Stimulated activated naive CD4-positive, alpha-beta T cell (primary cell): Measurements from ENCODE around the gene ZNF493.

Experiments
- DNase-seq, 6 experiments: peaks; one replicate each; lab custom pipeline; 2025; lab: John Stamatoyannopoulos, UW

Gene ZNF493

DNA sequence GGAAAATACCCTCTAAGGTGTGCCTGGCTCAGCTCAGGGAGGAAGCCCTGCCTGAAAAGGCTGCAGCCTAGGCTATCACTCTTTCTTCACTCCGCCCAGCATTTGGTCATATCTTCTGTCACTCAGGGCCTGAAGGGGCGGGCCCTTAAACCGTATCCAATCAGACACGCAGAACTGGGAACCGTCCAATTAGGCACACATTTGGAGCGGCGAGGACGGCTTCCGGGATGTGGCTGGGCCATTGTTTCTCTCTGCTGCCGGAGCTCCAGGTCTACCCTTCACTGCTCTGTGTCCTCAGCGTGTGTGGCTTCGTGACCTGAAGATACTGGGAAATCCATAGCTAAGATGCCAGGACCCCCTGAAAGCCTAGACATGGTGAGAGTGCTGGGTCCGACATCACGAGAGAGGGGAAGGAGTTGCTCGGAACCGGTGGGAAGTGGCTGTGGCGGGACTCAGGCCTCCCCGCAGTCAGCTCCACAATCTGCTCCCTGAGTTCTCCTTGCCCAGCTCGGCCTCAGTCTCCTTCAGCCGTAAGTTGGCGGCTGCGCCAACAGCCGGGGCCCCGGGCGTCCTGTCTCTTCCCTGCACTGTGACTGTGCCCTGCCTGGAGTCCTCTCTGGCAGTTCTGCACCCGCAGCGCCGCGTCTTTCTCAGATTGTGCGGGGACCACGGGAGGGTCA is at the start of gene ZNF493:
Gene ZNF493, plus strand, starts transcription at position 241 of the 680 bp plus-strand sequence. Its CDS starts 105 bp downstream, at position 346.
- DNase-seq: peak; percentile 80 to 92 (median 90)

DNA sequence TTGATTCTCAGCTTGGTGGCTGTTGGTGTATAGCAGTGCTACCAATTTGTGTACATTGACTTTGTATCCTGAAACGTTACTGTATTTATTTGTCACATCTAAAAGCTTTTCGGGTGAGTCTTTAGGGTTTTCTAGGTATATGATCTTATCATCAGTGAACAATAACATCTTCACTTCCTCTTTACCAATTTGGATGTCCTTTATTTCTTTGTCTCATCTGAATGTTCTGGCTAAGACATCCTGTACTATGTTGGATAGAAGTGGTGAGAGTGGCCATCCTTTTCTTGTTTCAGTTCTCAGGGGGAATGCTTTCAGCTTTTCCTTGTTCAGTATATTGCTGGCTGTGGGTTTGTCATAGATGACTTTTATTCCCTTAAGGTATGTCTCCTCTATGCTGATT is 44.1 kb upstream of the ZNF493 start:
- DNase-seq: no peak

DNA sequence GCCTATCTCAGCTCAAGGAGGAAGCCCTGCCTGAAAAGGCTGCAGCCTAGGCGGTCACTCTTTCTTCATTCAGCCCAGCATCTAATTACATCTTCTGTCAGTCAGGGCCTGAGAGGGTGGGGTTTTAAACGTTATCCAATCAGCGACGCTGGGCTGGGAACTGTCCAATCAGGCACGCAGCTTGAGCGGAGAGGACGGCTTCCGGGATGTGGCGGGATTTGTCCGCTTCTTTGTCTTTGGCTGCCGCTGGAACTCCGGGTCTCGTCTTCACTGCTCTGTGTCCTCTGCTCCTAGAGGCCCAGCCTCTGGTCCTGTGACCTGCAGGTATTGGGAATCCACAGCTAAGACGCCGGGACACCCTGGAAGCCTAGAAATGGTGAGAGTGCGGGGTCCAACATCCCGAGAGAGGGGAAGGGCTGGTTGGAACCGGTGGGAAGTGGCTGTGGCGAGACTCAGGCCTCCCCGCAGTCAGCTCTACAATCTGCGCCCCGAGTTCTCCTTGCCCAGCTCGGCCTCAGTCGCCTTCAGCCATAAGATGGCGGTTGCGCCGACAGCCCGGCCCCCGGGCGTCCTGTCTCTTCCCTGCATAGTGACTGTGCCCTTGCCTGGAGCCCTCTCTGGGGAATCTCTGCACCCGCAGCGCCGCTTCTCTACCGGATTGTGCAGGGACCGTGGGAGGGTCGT is 38.0 kb upstream of the ZNF493 start, which contains the start of gene ZNF738:
Gene ZNF738, plus strand, starts transcription at position 233 of the 684 bp plus-strand sequence. Its CDS starts 141 bp downstream, at position 374.
- peak; percentile 53 to 81 (median 76) for DNase-seq

DNA sequence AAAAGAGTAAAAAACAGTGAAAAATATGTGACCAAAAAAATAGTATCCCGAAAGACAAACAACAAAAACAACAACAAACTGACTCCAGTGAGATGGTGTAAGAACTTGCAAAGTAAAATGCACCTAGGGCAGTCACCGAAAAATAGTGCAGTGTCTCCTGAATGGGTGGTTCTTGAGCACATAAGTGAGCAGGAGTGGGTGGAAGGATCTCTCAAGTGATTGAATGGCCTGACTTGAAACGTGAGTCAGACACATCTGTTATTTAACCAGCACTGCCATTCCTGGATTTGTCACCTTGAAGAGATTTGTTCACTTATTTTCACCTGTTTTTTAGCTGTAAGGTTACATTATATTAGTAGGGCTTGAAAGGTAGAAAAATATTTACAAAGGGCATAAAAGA is 34.6 kb upstream of the ZNF493 start:
- no peak for DNase-seq

DNA sequence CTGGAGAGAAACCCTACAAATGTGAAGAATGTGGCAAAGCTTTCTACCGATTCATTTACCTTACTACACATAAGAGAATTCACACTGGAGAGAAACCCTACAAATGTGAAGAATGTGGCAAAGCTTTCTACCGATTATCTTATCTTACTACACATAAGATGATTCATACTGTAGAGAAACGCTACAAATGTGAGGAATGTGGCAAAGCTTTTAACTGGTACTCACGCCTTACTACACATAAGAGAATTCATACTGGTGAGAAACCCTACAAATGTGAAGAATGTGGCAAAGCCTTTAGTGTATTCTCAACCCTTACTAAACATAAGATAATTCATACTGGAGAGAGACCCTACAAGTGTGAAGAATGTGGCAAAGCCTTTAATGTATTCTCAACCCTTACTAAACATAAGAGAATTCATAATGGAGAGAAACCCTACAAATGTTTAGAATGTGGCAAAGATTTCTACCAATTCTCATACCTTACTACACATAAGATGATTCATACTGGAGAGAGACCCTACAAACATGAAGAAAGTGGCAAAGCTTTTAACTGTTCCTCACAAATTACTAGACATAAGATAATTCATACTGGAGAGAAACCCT is 12.9 kb upstream of the ZNF493 start:
- DNase-seq: no peak

DNA sequence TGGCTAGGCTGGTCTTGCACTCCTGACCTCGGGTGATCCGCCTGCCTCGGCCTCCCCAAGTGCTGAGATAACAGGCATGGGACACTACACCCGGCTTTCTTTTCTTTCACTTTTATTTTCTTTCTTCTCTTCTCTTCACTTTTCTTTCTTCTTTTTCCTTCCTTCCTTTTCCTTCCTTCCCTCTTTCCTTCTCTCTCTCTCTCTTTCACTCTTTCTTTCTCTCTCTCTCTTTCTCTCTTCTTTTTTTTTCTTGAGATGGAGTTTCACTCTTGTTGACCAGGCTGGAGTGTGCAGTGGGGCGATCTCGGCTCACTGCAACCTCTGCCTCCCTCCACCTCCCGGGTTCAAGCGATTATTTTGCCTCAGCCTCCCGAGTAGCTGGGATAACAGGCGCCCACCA is 812 bp upstream of the ZNF493 start:
- DNase-seq: no peak

DNA sequence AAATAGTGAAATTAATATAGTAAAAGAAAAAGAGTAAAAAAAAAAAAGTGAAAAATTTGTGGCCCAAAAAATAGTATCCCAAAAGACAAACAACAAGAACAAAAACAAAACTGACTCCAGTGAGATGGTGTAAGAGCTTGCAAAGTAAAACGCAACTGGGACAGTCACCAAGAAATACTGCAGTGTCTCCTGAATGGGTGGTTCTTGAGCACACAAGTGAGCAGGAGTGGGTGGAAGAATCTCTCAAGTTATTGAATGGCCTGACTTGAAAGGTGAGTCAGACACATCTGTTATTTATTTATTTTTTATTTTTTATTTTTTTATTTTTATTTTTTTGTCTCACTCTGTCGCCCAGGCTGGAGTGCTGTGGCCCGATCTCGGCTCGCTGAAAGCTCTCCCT is 1.9 kb downstream of the ZNF493 start:
- DNase-seq: no peak

DNA sequence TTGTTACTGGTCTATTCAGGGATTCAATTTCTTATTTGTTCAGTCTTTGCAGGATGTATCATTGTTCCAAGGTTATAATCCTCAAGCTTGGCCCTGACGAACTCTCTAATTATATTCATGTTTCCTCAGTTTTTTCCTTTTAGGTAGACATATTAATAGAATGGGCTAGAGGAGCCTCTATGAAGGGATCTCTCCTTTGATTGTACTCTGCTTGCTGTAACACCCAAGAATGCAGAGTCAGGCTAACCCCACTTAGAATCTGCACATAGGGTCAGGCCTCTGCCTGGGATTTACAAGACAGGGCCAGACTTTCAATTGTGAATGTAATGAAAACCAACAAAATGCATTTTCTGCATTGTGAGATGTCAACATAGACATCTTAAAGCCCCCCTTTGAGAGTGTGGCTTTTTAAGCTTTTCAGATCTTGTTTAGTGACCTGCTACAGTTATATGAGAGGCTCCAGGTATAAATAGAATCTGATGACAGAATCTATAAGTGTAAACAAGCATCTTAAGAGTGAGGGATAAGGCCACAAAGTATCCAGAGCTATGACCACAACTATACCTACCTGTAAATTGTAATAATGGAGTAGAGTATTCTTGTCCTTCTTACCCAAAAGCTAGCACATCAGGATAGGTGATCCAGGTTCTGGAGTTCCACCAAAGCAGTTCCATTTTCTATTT is 5.5 kb downstream of the ZNF493 start:
- no peak for DNase-seq

DNA sequence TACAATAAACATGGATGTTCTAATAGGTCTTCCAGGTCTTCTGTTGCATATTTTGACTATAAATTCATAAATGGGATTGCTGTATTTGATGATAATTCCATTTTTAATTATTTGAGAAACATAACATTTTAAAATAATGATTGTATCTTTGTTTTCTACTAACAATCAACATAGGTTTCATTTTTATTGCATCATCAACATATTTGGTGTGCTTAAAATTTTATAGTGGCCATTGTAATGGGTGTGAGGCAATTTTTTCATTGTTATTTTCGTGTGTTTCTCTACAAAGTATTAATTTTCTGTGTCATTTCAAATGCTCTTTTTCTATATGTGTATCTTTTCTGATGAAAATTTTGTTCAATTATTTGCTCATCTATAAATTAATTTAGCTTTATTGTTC is 13.2 kb downstream of the ZNF493 start:
- no peak for DNase-seq

DNA sequence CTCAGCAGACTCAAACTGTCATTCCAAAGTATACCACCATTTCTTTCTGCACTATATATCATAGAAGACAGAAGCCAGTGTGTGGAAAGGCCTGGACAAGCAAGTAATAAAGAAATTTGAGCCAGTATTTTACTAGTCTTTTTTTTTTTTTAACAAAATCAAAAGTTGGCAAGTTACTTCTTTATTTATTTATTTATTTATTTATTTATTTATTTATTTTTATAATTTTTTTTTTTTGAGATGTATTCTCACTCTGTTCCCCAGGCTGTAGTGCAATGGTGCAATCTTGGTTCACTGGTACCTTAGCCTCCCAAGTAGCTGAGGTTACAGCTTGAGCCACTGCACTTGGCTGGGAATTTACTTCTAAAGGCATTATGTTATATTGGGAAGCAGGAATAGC is 25.3 kb downstream of the ZNF493 start:
- DNase-seq: no peak

DNA sequence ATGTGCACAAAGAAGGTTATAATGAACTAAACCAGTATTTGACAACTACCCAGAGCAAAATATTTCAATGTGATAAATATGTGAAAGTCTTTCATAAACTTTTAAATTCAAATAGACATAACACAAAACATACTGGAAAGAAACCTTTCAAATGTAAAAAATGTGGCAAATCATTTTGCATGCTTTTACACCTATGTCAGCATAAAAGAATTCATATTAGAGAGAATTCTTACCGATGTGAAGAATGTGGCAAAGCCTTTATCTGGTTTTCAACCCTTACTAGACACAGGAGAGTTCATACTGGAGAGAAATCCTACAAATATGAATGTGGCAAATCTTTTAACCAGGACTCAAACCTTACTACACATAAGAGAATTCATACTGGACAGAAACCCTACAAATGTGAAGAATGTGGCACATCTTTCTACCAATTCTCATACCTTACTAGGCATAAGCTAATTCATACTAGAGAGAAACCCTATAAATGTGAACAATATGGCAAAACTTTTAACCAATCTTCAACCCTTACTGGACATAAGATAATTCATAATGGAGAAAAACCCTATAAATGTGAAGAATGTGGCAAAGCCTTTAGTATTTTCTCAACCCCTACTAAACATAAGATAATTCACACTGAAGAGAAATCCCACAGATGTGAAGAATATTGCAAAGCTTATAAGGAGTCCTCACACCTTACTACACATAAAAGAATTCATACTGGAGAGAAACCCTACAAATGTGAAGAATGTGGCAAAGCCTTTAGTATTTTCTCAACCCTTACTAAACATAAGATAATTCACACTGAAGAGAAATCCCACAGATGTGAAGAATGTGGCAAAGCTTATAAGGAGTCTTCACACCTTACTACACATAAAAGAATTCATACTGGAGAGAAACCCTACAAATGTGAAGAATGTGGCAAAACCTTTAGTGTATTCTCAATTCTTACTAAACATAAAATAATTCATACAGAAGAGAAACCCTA is 26.4 kb downstream of the ZNF493 start:
- no peak for DNase-seq

DNA sequence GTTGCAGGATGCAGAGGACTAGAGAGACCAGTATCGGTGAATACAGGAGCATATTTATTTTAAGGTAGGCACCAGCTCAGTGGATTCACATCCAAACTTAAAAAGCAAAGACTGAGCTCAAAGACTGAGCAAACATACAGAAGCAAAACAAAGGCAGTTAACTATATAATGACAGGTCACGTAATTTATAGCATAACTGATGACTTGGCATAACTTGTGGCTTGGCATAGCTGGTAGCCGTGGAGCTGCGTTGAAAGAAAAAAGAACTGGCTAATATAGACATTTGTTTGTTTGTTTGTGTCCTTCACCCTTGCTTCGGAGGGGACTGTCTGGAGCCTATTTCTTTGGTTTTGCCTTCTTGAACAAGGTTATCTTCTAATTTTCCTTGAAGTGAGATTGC is 33.7 kb downstream of the ZNF493 start:
- DNase-seq: no peak

DNA sequence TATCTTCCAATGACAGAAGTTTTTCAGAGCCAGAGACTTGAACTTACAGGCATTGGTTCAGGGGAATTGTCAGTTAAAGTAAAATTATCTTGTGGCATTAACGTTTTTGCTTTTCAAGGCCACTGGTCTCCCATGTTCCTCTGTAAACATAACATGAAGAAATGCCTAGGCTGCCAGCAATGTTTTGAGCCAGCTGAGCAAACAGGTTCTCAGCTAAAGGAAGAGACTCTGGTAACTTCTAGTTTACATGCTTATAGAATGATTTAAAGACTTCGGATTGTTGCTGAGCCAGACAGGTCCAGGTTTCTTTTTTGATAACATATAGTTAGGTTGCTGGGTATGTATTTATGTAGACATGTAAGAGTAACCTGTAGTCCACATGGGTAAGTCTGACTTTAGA is 35.7 kb downstream of the ZNF493 start:
- no peak for DNase-seq

DNA sequence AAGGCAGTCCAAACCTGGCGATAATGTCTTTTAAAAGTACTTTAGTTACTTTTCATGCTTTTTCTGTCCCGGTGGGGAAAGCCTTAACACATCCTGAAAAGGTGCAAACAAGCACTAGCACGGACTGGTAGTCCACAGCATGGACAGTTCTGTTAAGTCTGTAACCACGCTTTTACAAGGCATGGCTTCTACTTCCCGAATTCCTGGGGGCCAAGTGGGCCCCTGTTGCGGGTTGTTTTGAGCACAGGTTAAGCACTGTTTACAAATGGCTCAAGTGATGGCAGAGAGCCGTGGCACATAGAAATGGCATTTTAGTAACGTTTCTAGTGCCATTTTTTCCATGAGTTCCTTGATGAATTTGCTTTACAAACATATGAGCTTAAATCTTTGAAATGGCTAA is 37.6 kb downstream of the ZNF493 start:
- no peak for DNase-seq

DNA sequence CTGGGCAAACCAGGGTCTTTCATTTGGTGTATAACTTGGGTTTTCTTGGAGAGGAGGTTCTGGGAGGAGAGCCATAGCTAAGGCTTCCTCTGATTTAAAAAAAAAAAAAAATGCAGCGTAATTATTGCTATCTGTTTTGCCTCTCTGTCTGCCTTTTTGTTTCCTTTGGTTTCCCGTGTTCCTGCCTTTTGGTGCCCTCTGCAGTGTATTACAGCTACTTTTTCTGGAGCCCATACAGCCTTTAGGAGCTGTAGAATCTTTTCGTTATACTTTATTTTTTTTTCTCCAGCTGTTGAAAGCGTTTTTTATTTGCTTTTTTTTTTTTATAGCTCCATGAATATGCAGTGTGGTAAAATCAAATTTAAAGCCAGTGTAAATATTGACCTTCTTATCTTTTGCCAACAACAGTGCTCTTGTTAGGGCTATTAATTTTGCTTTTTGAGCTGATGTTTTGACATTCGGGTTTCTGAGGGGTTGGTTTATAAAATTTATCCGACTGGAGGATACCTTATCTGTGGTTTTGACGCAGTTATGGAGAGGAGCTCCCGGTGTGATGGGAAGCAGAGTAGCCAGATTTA is 38.1 kb downstream of the ZNF493 start:
- no peak for DNase-seq

DNA sequence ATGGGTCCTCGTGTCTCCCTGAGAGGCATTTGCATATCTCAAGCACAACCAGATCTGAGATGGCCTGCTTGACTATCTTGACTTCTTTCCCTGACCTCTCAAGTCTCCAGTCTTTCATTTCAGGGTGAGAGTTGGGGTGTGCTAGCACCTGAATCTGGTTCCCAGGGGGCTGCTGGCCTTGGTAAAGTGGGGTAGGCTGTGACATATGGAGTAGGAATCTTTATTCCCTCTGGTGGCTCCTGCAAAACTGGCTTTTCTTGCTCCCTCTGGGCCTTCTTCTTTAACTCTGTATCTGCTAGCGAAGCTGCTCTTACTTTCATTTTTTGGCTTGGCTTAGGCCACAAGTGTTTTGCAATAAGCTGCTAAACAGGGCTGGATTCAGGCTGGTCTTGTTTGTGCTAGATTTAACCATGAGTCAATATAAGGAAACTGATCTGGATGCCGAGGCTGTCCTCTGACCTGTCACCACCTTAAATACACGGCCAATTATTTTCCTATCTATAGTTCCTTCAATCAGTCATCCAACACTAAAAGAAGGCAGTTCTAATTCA is 42.3 kb downstream of the ZNF493 start:
- DNase-seq: no peak

DNA sequence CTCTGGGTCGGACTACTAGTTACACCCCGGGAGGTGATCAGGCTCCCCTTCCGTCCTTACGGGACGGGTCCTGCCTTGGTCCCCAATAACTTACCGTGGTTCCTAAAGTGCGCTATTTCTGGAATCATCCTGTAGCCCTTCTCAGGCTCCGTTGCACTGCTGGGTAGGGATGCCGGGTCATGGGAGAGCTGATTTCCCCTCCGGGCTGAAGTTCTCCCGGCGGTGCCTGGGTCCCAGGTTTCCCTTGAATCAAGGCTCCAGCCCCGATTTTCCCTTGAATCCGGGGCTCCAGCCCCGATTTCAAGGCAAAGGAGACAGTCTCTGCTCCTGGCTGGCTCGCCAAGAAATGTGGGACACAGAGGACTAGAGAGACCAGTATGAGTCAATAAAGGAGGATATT is 43.4 kb downstream of the ZNF493 start:
- no peak for DNase-seq

DNA sequence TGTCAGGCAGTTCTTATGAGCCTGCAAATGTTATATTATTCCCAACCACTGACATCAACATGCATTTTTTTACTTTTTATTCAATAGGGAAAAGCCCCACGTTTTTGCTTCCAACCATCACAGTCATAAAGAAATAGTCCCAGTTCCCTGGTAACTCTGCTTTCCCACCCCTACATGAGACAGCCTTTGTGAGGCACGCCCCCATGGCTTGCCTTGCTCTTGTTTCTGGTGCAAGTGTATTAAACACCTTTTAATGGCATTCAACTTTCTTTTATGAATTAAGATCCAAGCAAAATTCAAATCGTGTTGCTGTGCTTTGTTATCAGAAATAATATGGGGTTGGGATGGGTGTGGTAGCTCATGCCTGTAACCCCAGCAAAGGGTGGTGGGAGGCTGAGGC is 54.3 kb downstream of the ZNF493 start:
- DNase-seq: no peak

DNA sequence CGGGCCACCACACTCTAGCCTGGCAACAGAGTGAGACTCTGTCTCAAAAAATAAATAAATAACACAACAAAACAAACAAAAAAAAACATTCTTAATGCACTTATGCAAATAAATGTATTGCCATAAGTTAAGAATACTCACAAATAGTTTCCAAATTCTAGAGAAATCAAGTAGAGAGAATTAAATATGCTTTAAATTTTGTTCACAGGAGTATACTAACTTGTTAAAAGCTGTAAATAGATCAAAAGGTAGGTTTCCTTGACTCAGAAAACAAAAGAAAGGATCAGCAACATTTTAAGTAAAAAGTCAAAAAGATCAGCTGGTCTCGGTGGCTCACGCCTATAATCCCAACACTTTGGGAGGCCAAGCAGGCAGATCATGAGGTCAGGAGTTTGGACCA is 58.0 kb downstream of the ZNF493 start:
- no peak for DNase-seq

DNA sequence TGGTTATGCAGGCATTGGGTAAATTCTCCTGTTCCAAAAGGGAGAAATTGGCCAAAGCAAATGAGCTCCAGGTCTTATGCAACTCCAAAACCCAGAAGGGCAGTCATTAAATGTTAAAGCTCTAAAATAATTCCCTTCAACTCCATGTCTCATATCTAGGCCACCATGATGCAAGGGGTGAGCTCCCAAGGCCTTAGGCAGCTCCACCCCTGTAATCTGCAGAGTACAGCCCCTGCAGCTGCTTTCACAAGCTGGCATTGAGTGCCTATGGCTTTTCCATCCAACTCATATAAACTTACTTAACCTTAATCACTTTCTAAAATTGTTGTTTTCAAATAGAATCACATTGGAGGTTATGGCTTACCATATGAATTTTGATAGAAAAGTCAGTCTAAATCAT is 63.8 kb downstream of the ZNF493 start:
- no peak for DNase-seq

DNA sequence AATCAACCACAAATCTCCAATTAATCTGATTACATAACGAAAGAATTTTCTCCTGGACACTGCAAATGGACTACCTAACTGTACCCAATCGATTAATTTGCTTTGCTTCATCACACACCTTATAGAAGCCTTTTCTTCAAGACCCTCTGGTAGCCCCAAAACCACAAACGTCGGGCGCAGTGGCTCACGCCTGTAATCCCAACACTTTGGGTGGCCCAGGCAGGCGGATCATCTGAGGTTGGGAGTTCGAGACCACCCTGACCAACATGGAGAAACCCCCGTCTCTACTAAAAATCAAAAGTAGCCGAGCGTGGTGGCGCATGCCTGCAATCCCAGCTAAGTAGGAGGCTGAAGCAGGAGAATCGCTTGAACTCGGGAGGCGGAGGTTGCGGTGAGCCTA is 65.6 kb downstream of the ZNF493 start:
- DNase-seq: no peak
